Fibroblast of lung (primary cell): ENCODE measurements around the gene PCBP3. TPM values are rescaled to one million over a fixed set of nuclear protein-coding genes. Genes with fewer than 3 reads are reported as not detected.
"Not testable (repeated sequence)": the region's sequence is repeated elsewhere in the genome, so short reads cannot be mapped to it uniquely, and the experiment has no call there.

Source experiments
- DNase-seq, 2 donors: peaks; one replicate each; pipeline versions ENCODE4 v3.0.0 to v3.0.0-alpha.2; 2010; ENCODE audit warnings: low read depth in 2 of 2
- H2AFZ ChIP-seq: 2 replicates; pipeline ENCODE4 v1.5.1; 2012; ENCODE audit warnings: low read length, control low read depth, inconsistent platforms
- H3K27ac ChIP-seq: 2 replicates; pipeline ENCODE4 v1.5.1; 2011; ENCODE audit warnings: low read length, control low read depth; ENCODE audit not compliant: insufficient read depth
- H3K27me3 ChIP-seq: 2 replicates; pipeline ENCODE4 v1.5.1; 2011; ENCODE audit warnings: mild to moderate bottlenecking, low read length; ENCODE audit not compliant: control insufficient read depth, insufficient read depth
- H3K36me3 ChIP-seq: 2 replicates; pipeline ENCODE4 v1.5.1; 2011; ENCODE audit warnings: low read length; ENCODE audit not compliant: control insufficient read depth, insufficient read depth
- H3K4me1 ChIP-seq: 2 replicates; pipeline ENCODE4 v1.5.1; 2011; ENCODE audit warnings: low read length; ENCODE audit not compliant: control insufficient read depth, insufficient read depth; ENCODE audit errors: extremely low read depth
- H3K4me2 ChIP-seq: 2 replicates; pipeline ENCODE4 v1.5.1; 2011; ENCODE audit warnings: low read length, control low read depth; ENCODE audit not compliant: insufficient read depth; ENCODE audit errors: extremely low read depth
- H3K4me3 ChIP-seq, 4 experiments: fragments of 200-600 bp in 1 of 4; sonication (generic) in 1 of 4; replicated peaks in 1 of 4; 2 replicates each; pipeline ENCODE4 v1.5.1; 2011 to 2016; ENCODE audit warnings: low read length in 4 of 4, low read depth in 3 of 4, mild to moderate bottlenecking in 3 of 4, control low read depth in 2 of 4, inconsistent platforms in 1 of 4, mixed read lengths in 1 of 4; ENCODE audit not compliant: insufficient read depth in 1 of 4; ENCODE audit errors: control extremely low read depth in 1 of 4
- H3K79me2 ChIP-seq: 2 replicates; pipeline ENCODE4 v1.5.1; 2012; ENCODE audit warnings: mild to moderate bottlenecking, low read length, inconsistent platforms; ENCODE audit not compliant: control insufficient read depth, insufficient read depth
- H3K9ac ChIP-seq: 2 replicates; pipeline ENCODE4 v1.5.1; 2011; ENCODE audit warnings: mild to moderate bottlenecking, low read length, control low read depth; ENCODE audit not compliant: insufficient read depth
- H3K9me3 ChIP-seq: 2 replicates; pipeline ENCODE4 v1.5.1; 2012; ENCODE audit warnings: low read depth, low read length; ENCODE audit not compliant: control insufficient read depth, insufficient read depth
- H4K20me1 ChIP-seq: 2 replicates; pipeline ENCODE4 v1.5.1; 2011; ENCODE audit warnings: low read length; ENCODE audit not compliant: control insufficient read depth, insufficient read depth; ENCODE audit errors: extremely low read depth
- EZH2 ChIP-seq: IDR thresholded peaks from 2 replicates; pipeline ENCODE4 v1.5.1; 2012; ENCODE audit warnings: low read length, control low read depth, mild to moderate bottlenecking; ENCODE audit errors: missing control alignments
- polyA plus RNA-seq, 2 donors: library from polyadenylated mRNA; depleted of rRNA in 1 of 2; stranded (reverse) in 1 of 2; unstranded in 1 of 2; fragments of >200 nt; gene quantifications; 2 replicates each; pipeline ENCODE4 v1.2.1, GENCODE V29; 2011 to 2012; ENCODE audit warnings: missing spikeins in 1 of 2
- total RNA-seq: library from RNA; depleted of rRNA; stranded (reverse); fragments of >200 nt; gene quantifications from 2 replicates; pipeline ENCODE4 v1.2.1, GENCODE V29; 2014
- TF ChIP-seq, protein P1 (sequence below), 2 donors: IDR thresholded peaks in 1 of 2; conservative IDR thresholded peaks in 1 of 2; 1 replicate in 1 of 2; 2 replicates in 1 of 2; pipeline ENCODE4 v1.5.1; 2011 to 2012; ENCODE audit warnings: low read length in 2 of 2, control low read depth in 1 of 2, inconsistent platforms in 1 of 2, low read depth in 1 of 2, mild to moderate bottlenecking in 1 of 2

PCBP3 gene
- total and polyA plus RNA-seq, 2 donors (not counting 1 experiment from before 2014, with no cell fraction given), result 0.51 to 1.7 TPM

DNA sequence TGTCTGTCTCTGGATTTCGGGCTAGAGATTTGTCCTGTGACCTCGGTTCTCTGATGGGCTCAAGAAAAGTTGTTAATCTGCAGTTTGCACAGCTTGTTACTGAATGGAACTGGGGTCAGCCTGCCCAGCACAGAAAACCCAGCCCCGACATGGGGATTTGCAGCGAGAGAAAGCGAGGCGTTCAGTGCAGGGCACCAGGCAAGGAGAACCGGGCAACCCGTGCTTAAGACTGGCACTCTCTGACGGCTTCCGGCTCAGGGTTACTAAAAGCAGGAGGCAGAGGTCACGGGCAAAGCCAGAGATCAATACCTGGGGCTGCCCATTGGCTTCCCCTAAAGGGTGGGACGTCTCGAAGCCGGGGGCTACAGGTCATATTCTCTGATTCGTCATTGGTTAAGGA is 308.2 kb downstream of the PCBP3 start:
- no peaks in the 10 kb centered on the region for H4K20me1 ChIP-seq
- H3K27ac ChIP-seq, result no peak overlapping the region
- no peak overlapping the region for H3K4me2 ChIP-seq
- H3K4me1 ChIP-seq, result peaks cover 9% of the 10 kb centered on the region
- no peak for TF ChIP-seq EZH2
- TF ChIP-seq, protein P1, sequence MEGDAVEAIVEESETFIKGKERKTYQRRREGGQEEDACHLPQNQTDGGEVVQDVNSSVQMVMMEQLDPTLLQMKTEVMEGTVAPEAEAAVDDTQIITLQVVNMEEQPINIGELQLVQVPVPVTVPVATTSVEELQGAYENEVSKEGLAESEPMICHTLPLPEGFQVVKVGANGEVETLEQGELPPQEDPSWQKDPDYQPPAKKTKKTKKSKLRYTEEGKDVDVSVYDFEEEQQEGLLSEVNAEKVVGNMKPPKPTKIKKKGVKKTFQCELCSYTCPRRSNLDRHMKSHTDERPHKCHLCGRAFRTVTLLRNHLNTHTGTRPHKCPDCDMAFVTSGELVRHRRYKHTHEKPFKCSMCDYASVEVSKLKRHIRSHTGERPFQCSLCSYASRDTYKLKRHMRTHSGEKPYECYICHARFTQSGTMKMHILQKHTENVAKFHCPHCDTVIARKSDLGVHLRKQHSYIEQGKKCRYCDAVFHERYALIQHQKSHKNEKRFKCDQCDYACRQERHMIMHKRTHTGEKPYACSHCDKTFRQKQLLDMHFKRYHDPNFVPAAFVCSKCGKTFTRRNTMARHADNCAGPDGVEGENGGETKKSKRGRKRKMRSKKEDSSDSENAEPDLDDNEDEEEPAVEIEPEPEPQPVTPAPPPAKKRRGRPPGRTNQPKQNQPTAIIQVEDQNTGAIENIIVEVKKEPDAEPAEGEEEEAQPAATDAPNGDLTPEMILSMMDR (conservative IDR thresholded peaks at IDR 0.05 in 1 of 2, IDR thresholded peaks at IDR 0.05 in 1 of 2; ENCODE audit: low read depth in 1 of 2, low read length in 2 of 2), result no peak
- peaks cover 15% of the 10 kb centered on the region for H3K27me3 ChIP-seq
- H3K4me3 ChIP-seq, result no peak overlapping the region
- H2AFZ ChIP-seq, result no peak overlapping the region
- no peak overlapping the region for H3K9ac ChIP-seq
- H3K9me3 ChIP-seq, result no peaks in the 10 kb centered on the region
- H3K79me2 ChIP-seq, result no peaks in the 10 kb centered on the region
- DNase-seq, result no peak
- no peaks in the 10 kb centered on the region for H3K36me3 ChIP-seq

GRCh38 chr21:45952527-45952926 is 309.0 kb downstream of the PCBP3 start:
- not testable (repeated sequence) for H3K9me3 ChIP-seq, H4K20me1 ChIP-seq, H3K4me3 ChIP-seq, H3K79me2 ChIP-seq, DNase-seq, H2AFZ ChIP-seq, H3K36me3 ChIP-seq, H3K27ac ChIP-seq, H3K9ac ChIP-seq, H3K4me2 ChIP-seq
- Histone ChIP-seq H3K27me3 (peaks cover 11% of the 10 kb centered on the region), H3K4me1 (peaks cover 11% of the 10 kb centered on the region)

DNA sequence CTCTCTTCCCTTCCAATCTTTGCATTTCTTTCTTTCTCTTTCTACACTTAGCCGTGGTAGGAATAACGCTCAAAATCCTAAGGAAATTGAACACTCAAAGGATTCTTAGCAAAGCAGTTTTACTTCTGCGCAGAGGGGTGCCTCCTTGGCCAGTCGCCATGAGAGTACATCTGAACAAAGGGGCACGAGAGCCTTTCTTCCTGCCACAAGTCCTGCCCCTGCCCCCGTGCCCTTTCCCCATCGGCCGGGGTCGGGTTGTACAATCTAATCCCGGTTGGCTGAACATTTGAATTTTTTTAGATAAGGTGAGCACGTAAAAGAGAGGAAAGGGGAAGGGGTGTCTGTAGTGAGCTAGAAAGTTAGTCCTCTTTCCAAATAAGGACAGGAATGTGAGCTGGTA is 309.4 kb downstream of the PCBP3 start:
- TF ChIP-seq EZH2, result no peak
- TF ChIP-seq, protein P1 (conservative IDR thresholded peaks at IDR 0.05 in 1 of 2, IDR thresholded peaks at IDR 0.05 in 1 of 2; ENCODE audit: low read depth in 1 of 2, low read length in 2 of 2), result no peak
- DNase-seq, result no peak
- Histone ChIP-seq H3K4me3 (no peak overlapping the region), H3K36me3 (no peaks in the 10 kb centered on the region), H3K9ac (no peak overlapping the region), H3K9me3 (no peaks in the 10 kb centered on the region), H3K4me1 (peaks cover 12% of the 10 kb centered on the region), H3K4me2 (no peak overlapping the region), H2AFZ (no peak overlapping the region), H4K20me1 (no peaks in the 10 kb centered on the region), H3K79me2 (no peaks in the 10 kb centered on the region), H3K27me3 (peaks cover 8% of the 10 kb centered on the region), H3K27ac (no peak overlapping the region)
